SK-N-SH (cell line): ENCODE results near the gene SLC12A4. TPM values are rescaled to one million over a fixed set of nuclear protein-coding genes. Genes with fewer than 3 reads are reported as not detected.

ENCODE experiments used
- CTCF ChIA-PET: fragments of 300-600, 350-600 bp; formaldehyde crosslinking; extraction: SDS; loops from one replicate; lab custom pipeline; 2021; lab: Yijun Ruan, JAX
- POLR2A ChIA-PET: fragments of 350-600 bp; sonication (Branson Sonifier 250); formaldehyde crosslinking; extraction: SDS; loops from one replicate; lab custom pipeline; 2020; ENCODE audit warnings: antibody characterized with exemption, inconsistent platforms; lab: Yijun Ruan, JAX
- DNase-seq: peaks from one replicate; pipeline ENCODE4 v3.0.0; 2012
- H2AFZ ChIP-seq: fragments of 200-600 bp; sonication (generic); 2 replicates; pipeline ENCODE4 v1.8.1; 2016; ENCODE audit warnings: antibody characterized with exemption, mild to moderate bottlenecking, low read depth
- H3F3A ChIP-seq: fragments of 200-600 bp; sonication (generic); replicated peaks from 2 replicates; pipeline ENCODE3; 2016; ENCODE audit warnings: antibody characterized with exemption, mild to moderate bottlenecking; ENCODE audit not compliant: insufficient read depth
- H3K27ac ChIP-seq, 2 experiments: fragments of 200-500 bp in 1 of 2; fragments of 200-600 bp in 1 of 2; sonication (Bioruptor generic) in 1 of 2; sonication (generic), shearing (Covaris generic) in 1 of 2; 2 replicates each; pipeline versions ENCODE4 v1.5.1 to v1.6.1; 2014 to 2016; ENCODE audit warnings: low read depth in 2 of 2, inconsistent platforms in 1 of 2, low read length in 1 of 2, mild to moderate bottlenecking in 1 of 2, mixed read lengths in 1 of 2
- H3K27me3 ChIP-seq: fragments of 200-600 bp; sonication (generic), shearing (Covaris generic); 2 replicates; pipeline ENCODE4 v1.6.1; 2016; ENCODE audit warnings: mixed run types; ENCODE audit not compliant: insufficient read depth
- H3K36me3 ChIP-seq, 2 experiments: fragments of 200-500 bp in 1 of 2; fragments of 200-600 bp in 1 of 2; sonication (Bioruptor generic) in 1 of 2; sonication (generic) in 1 of 2; replicated peaks in 1 of 2; 2 replicates each; pipeline versions ENCODE3 to v1.5.1; 2014 to 2016; ENCODE audit warnings: low read length in 1 of 2, mild to moderate bottlenecking in 1 of 2; ENCODE audit not compliant: insufficient read depth in 2 of 2, control insufficient read depth in 1 of 2
- H3K4me1 ChIP-seq, 2 experiments: fragments of 200-500 bp in 1 of 2; fragments of 200-600 bp in 1 of 2; sonication (Bioruptor generic) in 1 of 2; sonication (generic), shearing (Covaris generic) in 1 of 2; 2 replicates each; pipeline versions ENCODE4 v1.5.1 to v1.6.1; 2014 to 2016; ENCODE audit warnings: low read depth in 1 of 2, low read length in 1 of 2, mixed run types in 1 of 2; ENCODE audit not compliant: insufficient read depth in 2 of 2, control insufficient read depth in 1 of 2
- H3K4me2 ChIP-seq: fragments of 200-600 bp; sonication (generic), shearing (Covaris generic); 2 replicates; pipeline ENCODE4 v1.6.1; 2017; ENCODE audit warnings: mixed run types
- H3K4me3 ChIP-seq, 2 experiments: fragments of 200-500 bp in 1 of 2; fragments of 200-600 bp in 1 of 2; sonication (Bioruptor generic) in 1 of 2; sonication (generic), shearing (Covaris generic) in 1 of 2; 2 replicates each; pipeline versions ENCODE4 v1.5.1 to v1.8.1; 2014 to 2016; ENCODE audit warnings: low read depth in 2 of 2, inconsistent platforms in 1 of 2, low read length in 1 of 2, mild to moderate bottlenecking in 1 of 2, mixed read lengths in 1 of 2, moderate library complexity in 1 of 2
- H3K79me2 ChIP-seq: fragments of 200-600 bp; sonication (generic); 2 replicates; pipeline ENCODE4 v1.8.1; 2017; ENCODE audit warnings: mild to moderate bottlenecking; ENCODE audit not compliant: insufficient read depth
- H3K9ac ChIP-seq: fragments of 200-600 bp; sonication (generic); 2 replicates; pipeline ENCODE4 v1.6.1; 2017; ENCODE audit warnings: mixed run types
- H3K9me2 ChIP-seq: fragments of 200-600 bp; sonication (generic); 2 replicates; pipeline ENCODE4 v1.6.1; 2017; ENCODE audit warnings: mixed run types
- H3K9me3 ChIP-seq: fragments of 200-600 bp; sonication (generic); 2 replicates; pipeline ENCODE4 v1.6.1; 2017; ENCODE audit warnings: mixed run types, mild to moderate bottlenecking, moderate library complexity
- H4K20me1 ChIP-seq: fragments of 200-600 bp; sonication (generic); 2 replicates; pipeline ENCODE4 v1.6.1; 2017; ENCODE audit warnings: mild to moderate bottlenecking, mixed run types; ENCODE audit not compliant: insufficient read depth
- CHD2 ChIP-seq: fragments of 150-350 bp; IDR thresholded peaks from 2 replicates; pipeline ENCODE4 v1.6.1; 2018; ENCODE audit warnings: low read length; ENCODE audit not compliant: partially characterized antibody
- EP300 ChIP-seq, 2 experiments: IDR thresholded peaks; 2 replicates each; pipeline versions ENCODE4 v1.4.0 to v1.6.1; 2012; ENCODE audit warnings: borderline replicate concordance in 1 of 2, low read depth in 1 of 2, low read length in 1 of 2
- FOSL2 ChIP-seq: IDR thresholded peaks from 2 replicates; pipeline ENCODE4 v1.4.0; 2012; ENCODE audit warnings: low read depth, mild to moderate bottlenecking, moderate library complexity, borderline replicate concordance
- GABPA ChIP-seq: IDR thresholded peaks from 2 replicates; pipeline ENCODE4 v1.4.0; 2012; ENCODE audit warnings: low read depth, mild to moderate bottlenecking
- RAD21 ChIP-seq: IDR thresholded peaks from 2 replicates; pipeline ENCODE4 v1.6.1; 2012; ENCODE audit warnings: mild to moderate bottlenecking, low read length
- RFX5 ChIP-seq: IDR thresholded peaks from 2 replicates; pipeline ENCODE4 v1.6.1; 2012; ENCODE audit warnings: mild to moderate bottlenecking, improper control_type of control experiment, low read length
- RXRA ChIP-seq: IDR thresholded peaks from 2 replicates; pipeline ENCODE4 v1.4.0; 2012; ENCODE audit warnings: low read depth, mild to moderate bottlenecking, borderline replicate concordance
- SIN3A ChIP-seq: IDR thresholded peaks from 2 replicates; pipeline ENCODE4 v1.6.1; 2012; ENCODE audit warnings: low read depth, mild to moderate bottlenecking, low read length, moderate library complexity, borderline replicate concordance
- TAF1 ChIP-seq: IDR thresholded peaks from 2 replicates; pipeline ENCODE4 v1.6.1; 2012; ENCODE audit warnings: low read depth, mild to moderate bottlenecking, low read length, moderate library complexity, borderline replicate concordance
- YY1 ChIP-seq: IDR thresholded peaks from 2 replicates; pipeline ENCODE4 v1.4.0; 2012; ENCODE audit warnings: low read depth, mild to moderate bottlenecking
- ZBTB33 ChIP-seq: IDR thresholded peaks from 2 replicates; pipeline ENCODE4 v1.4.0; 2012; ENCODE audit warnings: low read depth, borderline replicate concordance
- WGBS: methylation state at CpG from one replicate; pipeline ENCODE4 v1.1.6; 2017; ENCODE audit warnings: low lambda C conversion rate; 5-methylcytosine and 5-hydroxymethylcytosine counted together
- polyA plus RNA-seq, 3 experiments: library from polyadenylated mRNA; depleted of rRNA; stranded (reverse); fragments of >200 nt; gene quantifications; 2 replicates each; pipeline ENCODE4 v1.2.3, GENCODE V29; 2012
- TF ChIP-seq, protein P1 (sequence below): IDR thresholded peaks from 2 replicates; pipeline ENCODE4 v1.4.0; 2012; ENCODE audit warnings: low read depth, borderline replicate concordance
- TF ChIP-seq, protein P2 (sequence below): fragments of 150-350 bp; IDR thresholded peaks from 2 replicates; pipeline ENCODE4 v1.6.1; 2017; ENCODE audit warnings: antibody characterized with exemption, low read length, low read depth, borderline replicate concordance
- TF ChIP-seq, protein P3 (sequence below): fragments of 200-600 bp; sonication (generic); IDR thresholded peaks from 2 replicates; pipeline ENCODE4 v1.6.1; 2017; ENCODE audit warnings: antibody characterized with exemption, mild to moderate bottlenecking, moderate library complexity

SLC12A4 gene
- polyA plus RNA-seq, 1 of the 3 experiments (the other 2 are of a cell fraction), result 75.8 TPM

DNA sequence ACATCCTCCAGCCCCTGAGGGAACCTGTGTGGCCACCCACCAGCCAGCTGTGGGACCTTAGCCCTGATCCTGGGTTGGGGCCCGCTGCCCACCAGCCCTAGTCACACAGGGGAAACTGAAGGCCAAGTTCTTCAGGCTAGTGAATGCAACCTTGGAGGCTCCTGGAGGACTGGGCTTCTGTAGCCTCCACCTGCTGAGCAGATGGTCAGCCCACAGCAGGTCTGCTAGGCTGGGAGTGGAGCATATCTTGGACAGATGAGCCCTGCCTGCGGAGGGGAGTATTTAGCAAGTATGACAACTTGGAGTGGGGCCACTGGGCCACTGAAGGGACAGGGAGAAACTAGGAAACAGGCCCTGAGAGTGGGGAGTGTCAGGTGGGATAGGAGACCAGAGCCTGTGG, 7.8 kb upstream of the SLC12A4 start:
- Histone ChIP-seq H3K27ac (no peak overlapping the region), H3K4me2 (no peak overlapping the region), H3K36me3 (no peaks in the 10 kb centered on the region), H4K20me1 (no peaks in the 10 kb centered on the region), H3F3A (no peaks in the 10 kb centered on the region), H3K4me1 (no peaks in the 10 kb centered on the region), H3K9me3 (no peaks in the 10 kb centered on the region), H3K9ac (no peak overlapping the region), H3K9me2 (no peaks in the 10 kb centered on the region), H3K79me2 (no peaks in the 10 kb centered on the region), H2AFZ (no peak overlapping the region), H3K27me3 (no peaks in the 10 kb centered on the region; the same call in 1 of the 2 replicates), H3K4me3 (no peak overlapping the region)
- CTCF ChIA-PET, result no interaction called here
- no peak for DNase-seq
- TF ChIP-seq TAF1 (no peak), SIN3A (no peak), EP300 (IDR thresholded peaks at IDR 0.05; ENCODE audit: borderline replicate concordance in 1 of 2, low read depth in 1 of 2, low read length in 1 of 2) (no peak), RXRA (no peak), RFX5 (no peak), RAD21 (no peak), ZBTB33 (no peak), GABPA (no peak), FOSL2 (no peak), CHD2 (no peak), YY1 (no peak)
- TF ChIP-seq, protein P1, sequence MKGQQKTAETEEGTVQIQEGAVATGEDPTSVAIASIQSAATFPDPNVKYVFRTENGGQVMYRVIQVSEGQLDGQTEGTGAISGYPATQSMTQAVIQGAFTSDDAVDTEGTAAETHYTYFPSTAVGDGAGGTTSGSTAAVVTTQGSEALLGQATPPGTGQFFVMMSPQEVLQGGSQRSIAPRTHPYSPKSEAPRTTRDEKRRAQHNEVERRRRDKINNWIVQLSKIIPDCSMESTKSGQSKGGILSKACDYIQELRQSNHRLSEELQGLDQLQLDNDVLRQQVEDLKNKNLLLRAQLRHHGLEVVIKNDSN, result no peak
- TF ChIP-seq, protein P2, sequence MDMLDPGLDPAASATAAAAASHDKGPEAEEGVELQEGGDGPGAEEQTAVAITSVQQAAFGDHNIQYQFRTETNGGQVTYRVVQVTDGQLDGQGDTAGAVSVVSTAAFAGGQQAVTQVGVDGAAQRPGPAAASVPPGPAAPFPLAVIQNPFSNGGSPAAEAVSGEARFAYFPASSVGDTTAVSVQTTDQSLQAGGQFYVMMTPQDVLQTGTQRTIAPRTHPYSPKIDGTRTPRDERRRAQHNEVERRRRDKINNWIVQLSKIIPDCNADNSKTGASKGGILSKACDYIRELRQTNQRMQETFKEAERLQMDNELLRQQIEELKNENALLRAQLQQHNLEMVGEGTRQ, result no peak
- TF ChIP-seq, protein P3, sequence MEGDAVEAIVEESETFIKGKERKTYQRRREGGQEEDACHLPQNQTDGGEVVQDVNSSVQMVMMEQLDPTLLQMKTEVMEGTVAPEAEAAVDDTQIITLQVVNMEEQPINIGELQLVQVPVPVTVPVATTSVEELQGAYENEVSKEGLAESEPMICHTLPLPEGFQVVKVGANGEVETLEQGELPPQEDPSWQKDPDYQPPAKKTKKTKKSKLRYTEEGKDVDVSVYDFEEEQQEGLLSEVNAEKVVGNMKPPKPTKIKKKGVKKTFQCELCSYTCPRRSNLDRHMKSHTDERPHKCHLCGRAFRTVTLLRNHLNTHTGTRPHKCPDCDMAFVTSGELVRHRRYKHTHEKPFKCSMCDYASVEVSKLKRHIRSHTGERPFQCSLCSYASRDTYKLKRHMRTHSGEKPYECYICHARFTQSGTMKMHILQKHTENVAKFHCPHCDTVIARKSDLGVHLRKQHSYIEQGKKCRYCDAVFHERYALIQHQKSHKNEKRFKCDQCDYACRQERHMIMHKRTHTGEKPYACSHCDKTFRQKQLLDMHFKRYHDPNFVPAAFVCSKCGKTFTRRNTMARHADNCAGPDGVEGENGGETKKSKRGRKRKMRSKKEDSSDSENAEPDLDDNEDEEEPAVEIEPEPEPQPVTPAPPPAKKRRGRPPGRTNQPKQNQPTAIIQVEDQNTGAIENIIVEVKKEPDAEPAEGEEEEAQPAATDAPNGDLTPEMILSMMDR, result no peak
- POLR2A ChIA-PET, result interaction anchor here (0.6 kb wide), 1 partner anchor 49 kb away, joined by 3 read pairs; no protein-coding TSS in a partner anchor
- 64% methylated on average over 1 of the region's 2 CpGs for WGBS
